CD4-positive, alpha-beta T cell treated with Interleukin-6 at 100 ng/mL for 8 hours (primary cell): ENCODE data around the gene CDC16.
"Not testable (repeated sequence)": the region's sequence is repeated elsewhere in the genome, so short reads cannot be mapped to it uniquely, and the experiment has no call there.

Experiments used
- DNase-seq: peaks from one replicate; pipeline ENCODE4 v3.0.0-alpha.2; 2020; ENCODE audit warnings: mixed read lengths, low spot score

CDC16 gene

GRCh38 chr13:114264313-114264712 lies 29.6 kb downstream of the CDC16 start:
- DNase-seq, result not testable (repeated sequence)

GRCh38 chr13:114264886-114265611 lies 30.4 kb downstream of the CDC16 start:
- no peak for DNase-seq

- no peak for DNase-seq
Observed at GRCh38 chr13:114266241-114266640, 31.5 kb downstream of the CDC16 start.

GRCh38 chr13:114268344-114269280 lies 33.9 kb downstream of the CDC16 start:
- DNase-seq, result peak; percentile 18

GRCh38 chr13:114269281-114269770 lies 34.6 kb downstream of the CDC16 start:
- no peak for DNase-seq

GRCh38 chr13:114272977-114273376 lies 38.3 kb downstream of the CDC16 start:
- no peak for DNase-seq

GRCh38 chr13:114275304-114275703 lies 40.6 kb downstream of the CDC16 start:
- DNase-seq, result no peak

GRCh38 chr13:114279146-114279545 lies 44.4 kb downstream of the CDC16 start:
- no peak for DNase-seq

- DNase-seq, result no peak
Observed at GRCh38 chr13:114279758-114280355, 45.2 kb downstream of the CDC16 start.

- DNase-seq, result peak; percentile 93
Observed at GRCh38 chr13:114281351-114282040, 46.8 kb downstream of the CDC16 start, which contains the start of gene UPF3A. TSS of gene UPF3A (plus strand) at chr13:114281601. CDS start at chr13:114281640, 39 bp downstream.

- DNase-seq, result peak; percentile 64
Observed at GRCh38 chr13:114282041-114282670, 47.5 kb downstream of the CDC16 start.

- DNase-seq, result no peak
Observed at GRCh38 chr13:114283576-114283975, 48.9 kb downstream of the CDC16 start.

- no peak for DNase-seq
Observed at GRCh38 chr13:114284680-114285079, 50.0 kb downstream of the CDC16 start.

GRCh38 chr13:114285166-114285808 lies 50.6 kb downstream of the CDC16 start:
- no peak for DNase-seq

GRCh38 chr13:114286808-114287207 lies 52.1 kb downstream of the CDC16 start:
- DNase-seq, result no peak

GRCh38 chr13:114288157-114288591 lies 53.5 kb downstream of the CDC16 start:
- DNase-seq, result no peak

- no peak for DNase-seq
Observed at GRCh38 chr13:114296448-114296847, 61.8 kb downstream of the CDC16 start.

- no peak for DNase-seq
Observed at GRCh38 chr13:114296902-114297301, 62.2 kb downstream of the CDC16 start.

- DNase-seq, result no peak
Observed at GRCh38 chr13:114298866-114299265, 64.2 kb downstream of the CDC16 start.

- no peak for DNase-seq
Observed at GRCh38 chr13:114299604-114300305, 65.1 kb downstream of the CDC16 start.
